ENCODE results near the gene EPPIN. TPM values are rescaled to one million over a fixed set of nuclear protein-coding genes. Genes with fewer than 3 reads are reported as not detected.
"Not testable (repeated sequence)": the region's sequence is repeated elsewhere in the genome, so short reads cannot be mapped to it uniquely, and the experiment has no call there.

Gene EPPIN
- total RNA-seq, 4 donors from 2014 or later: not detected

DNA sequence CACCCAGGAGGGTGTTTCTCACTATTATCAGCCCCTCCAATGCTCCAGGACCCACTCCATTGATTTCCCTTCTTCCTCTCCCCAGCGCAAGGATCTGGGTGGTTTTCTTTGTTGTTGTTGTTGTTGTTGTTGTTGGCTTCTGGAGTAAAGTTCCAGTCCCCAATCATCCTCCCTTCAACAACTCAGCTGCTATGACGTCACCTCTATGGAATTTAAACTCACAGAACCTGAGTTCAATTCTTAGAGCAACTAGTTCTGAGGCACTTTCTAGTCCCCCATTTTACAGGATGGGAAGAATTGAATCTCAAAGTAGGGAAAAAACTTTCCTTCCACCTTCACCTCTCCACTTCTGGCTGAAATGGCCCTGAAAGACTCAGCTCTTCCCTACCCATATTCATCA is 41.6 kb upstream of the EPPIN start:
- no peak overlapping the region for H3K27ac ChIP-seq
- TF ChIP-seq, protein P1, sequence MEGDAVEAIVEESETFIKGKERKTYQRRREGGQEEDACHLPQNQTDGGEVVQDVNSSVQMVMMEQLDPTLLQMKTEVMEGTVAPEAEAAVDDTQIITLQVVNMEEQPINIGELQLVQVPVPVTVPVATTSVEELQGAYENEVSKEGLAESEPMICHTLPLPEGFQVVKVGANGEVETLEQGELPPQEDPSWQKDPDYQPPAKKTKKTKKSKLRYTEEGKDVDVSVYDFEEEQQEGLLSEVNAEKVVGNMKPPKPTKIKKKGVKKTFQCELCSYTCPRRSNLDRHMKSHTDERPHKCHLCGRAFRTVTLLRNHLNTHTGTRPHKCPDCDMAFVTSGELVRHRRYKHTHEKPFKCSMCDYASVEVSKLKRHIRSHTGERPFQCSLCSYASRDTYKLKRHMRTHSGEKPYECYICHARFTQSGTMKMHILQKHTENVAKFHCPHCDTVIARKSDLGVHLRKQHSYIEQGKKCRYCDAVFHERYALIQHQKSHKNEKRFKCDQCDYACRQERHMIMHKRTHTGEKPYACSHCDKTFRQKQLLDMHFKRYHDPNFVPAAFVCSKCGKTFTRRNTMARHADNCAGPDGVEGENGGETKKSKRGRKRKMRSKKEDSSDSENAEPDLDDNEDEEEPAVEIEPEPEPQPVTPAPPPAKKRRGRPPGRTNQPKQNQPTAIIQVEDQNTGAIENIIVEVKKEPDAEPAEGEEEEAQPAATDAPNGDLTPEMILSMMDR (IDR thresholded peaks at IDR 0.05): no peak
- TF ChIP-seq POLR2AphosphoS5 (IDR thresholded peaks at IDR 0.05): no peak
- TF ChIP-seq POLR2A (IDR thresholded peaks at IDR 0.05): no peak
- TF ChIP-seq EP300 (IDR thresholded peaks at IDR 0.05): no peak
- ATAC-seq: no peak
- H3K36me3 ChIP-seq: no peaks in the 10 kb centered on the region
- WGBS, 2 donors (ENCODE audit: low coverage in 1 of 2): 63% methylated on average over 2 of the region's 2 CpGs; no CpG with 5 or more reads in 1 of the 2 donors
- H3K27me3 ChIP-seq: peaks cover 12% of the 10 kb centered on the region
- H3K9me3 ChIP-seq: peaks cover 0 to 10% (median 0%) of the 10 kb centered on the region in 3 donors
- no peak overlapping the region for H3K4me3 ChIP-seq
- no peaks in the 10 kb centered on the region for H3K4me1 ChIP-seq

DNA sequence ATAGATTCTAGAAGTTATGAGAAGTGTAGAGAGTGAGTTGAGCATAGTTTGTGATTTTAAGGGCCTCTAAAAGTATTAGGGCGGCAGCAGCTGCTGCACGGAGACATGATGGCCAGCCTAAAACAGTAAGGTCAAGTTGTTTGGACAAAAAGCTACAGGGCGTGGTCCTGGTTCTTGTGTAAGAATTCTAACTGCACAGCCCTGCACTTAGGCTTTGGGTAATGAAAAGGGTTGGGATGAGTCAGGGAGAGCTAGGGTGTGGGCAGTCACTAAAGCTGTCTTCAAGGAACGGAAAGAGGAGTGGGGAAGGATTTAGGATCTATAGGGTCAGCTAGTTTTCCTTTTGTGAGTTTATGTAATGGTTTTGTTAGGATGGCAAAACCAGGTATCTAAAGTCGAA is 38.8 kb upstream of the EPPIN start:
- not testable (repeated sequence) for H3K4me1 ChIP-seq, ATAC-seq, H3K4me3 ChIP-seq, H3K36me3 ChIP-seq, H3K9me3 ChIP-seq, H3K27ac ChIP-seq
- 67 to 69% methylated on average over 5 of the region's 5 CpGs for WGBS, 2 donors (ENCODE audit: low coverage in 1 of 2)
- H3K27me3 ChIP-seq: peaks cover 11% of the 10 kb centered on the region

DNA sequence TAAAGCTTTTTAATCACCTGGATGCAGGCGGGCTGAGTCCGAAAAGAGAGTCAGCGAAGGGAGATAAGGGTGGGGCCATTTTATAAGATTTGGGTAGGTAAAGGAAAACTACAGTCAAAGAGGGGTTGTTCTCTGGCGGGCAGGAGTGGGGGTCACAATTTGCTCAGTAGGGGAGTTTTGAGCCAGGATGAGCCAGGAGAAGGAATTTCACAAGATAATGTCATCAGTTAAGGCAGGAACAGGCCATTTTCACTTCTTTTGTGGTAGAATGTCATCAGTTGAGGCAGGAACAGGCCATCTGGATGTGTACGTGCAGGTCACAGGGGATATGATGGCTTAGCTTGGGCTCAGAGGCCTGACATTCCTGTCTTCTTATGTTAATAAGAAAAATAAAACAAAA is 37.1 kb upstream of the EPPIN start:
- ATAC-seq, H3K4me3 ChIP-seq, H3K9me3 ChIP-seq, H3K27ac ChIP-seq, H3K4me1 ChIP-seq, H3K36me3 ChIP-seq: not testable (repeated sequence)
- peaks cover 14% of the 10 kb centered on the region for H3K27me3 ChIP-seq
- WGBS, 2 donors (ENCODE audit: low coverage in 1 of 2): 60 to 75% methylated on average over 3 to 5 of the region's 5 CpGs

DNA sequence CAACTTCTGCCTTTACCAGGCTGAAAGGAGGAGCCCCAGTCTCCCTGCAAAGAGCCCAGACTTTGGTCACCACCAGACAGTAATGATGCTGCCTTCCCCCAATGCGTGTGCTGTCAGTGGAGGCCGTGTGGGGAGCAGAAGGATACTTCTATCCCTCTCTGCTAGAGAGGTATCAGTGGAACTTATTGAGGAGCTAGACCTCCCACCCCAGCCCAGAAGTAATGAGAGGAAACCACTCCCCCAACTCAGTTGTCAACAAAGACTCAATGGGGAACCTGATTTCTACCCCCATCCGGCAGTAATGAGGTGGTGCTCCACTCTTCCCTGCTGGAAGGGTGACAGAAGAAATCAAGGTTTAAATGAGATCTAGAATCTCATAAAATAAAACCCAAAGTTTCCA is 36.3 kb upstream of the EPPIN start:
- ATAC-seq: no peak
- Histone ChIP-seq H3K27me3 (peaks cover 16% of the 10 kb centered on the region), H3K27ac (no peak overlapping the region), H3K36me3 (no peaks in the 10 kb centered on the region), H3K4me1 (no peaks in the 10 kb centered on the region), H3K4me3 (no peak overlapping the region), H3K9me3 (no peaks in the 10 kb centered on the region)
- WGBS, 2 donors (ENCODE audit: low coverage in 1 of 2): 48 to 54% methylated on average over 3 of the region's 3 CpGs
- TF ChIP-seq POLR2A (IDR thresholded peaks at IDR 0.05) (no peak), POLR2AphosphoS5 (IDR thresholded peaks at IDR 0.05) (no peak), EP300 (IDR thresholded peaks at IDR 0.05) (no peak)
- TF ChIP-seq, protein P1 (IDR thresholded peaks at IDR 0.05): no peak

DNA sequence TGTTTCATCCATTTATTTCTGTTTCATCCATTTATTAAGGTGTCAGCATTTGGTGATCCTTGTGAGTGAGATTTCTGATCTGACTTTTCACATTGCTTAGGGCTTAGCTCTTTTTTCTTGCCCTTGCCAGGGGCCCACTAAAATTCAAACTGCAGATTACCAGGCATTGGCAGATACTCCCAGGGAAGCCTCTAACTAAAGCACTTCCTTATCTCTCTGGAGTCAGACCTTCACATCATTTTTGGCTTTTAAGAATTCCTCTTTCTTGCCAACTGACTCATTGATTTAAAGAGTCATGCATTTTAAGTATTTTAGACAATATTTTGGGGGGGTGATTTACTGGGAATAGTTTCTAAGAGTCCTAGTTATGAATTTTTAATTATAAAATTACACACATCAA is 34.5 kb upstream of the EPPIN start:
- Histone ChIP-seq H3K4me1 (no peaks in the 10 kb centered on the region), H3K36me3 (no peaks in the 10 kb centered on the region), H3K27ac (no peak overlapping the region), H3K4me3 (no peak overlapping the region), H3K27me3 (peaks cover 16% of the 10 kb centered on the region), H3K9me3 (no peaks in the 10 kb centered on the region)
- ATAC-seq: no peak
- TF ChIP-seq, protein P1 (IDR thresholded peaks at IDR 0.05): no peak
- TF ChIP-seq EP300 (IDR thresholded peaks at IDR 0.05) (no peak), POLR2A (IDR thresholded peaks at IDR 0.05) (no peak), POLR2AphosphoS5 (IDR thresholded peaks at IDR 0.05) (no peak)

DNA sequence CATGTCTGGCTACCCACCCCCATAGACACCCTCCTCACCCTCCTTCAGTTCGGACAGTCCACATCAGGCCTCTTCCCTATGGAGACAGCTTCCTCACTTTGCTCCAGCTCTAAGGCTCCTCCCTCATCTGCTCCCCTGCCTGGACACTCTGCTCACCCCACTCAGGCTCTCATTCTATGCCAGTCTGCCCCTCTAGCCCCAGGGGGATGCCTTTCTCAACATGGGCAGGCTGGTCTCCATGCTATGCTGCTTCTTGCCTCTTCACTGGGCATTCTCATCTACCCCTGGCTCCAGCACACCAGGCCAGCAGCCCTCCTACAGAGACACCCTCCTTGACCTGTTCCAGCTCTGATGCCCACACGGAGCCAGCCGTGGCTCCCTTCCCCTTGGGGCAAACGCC is 32.0 kb upstream of the EPPIN start, which contains the start of gene WFDC8:
WFDC8 (minus strand) TSS at position 101 of the 400 bp plus-strand sequence; CDS start at position 64, 37 bp downstream.
- ATAC-seq: no peak
- H3K27me3 ChIP-seq: peaks cover 12% of the 10 kb centered on the region
- TF ChIP-seq, protein P1 (IDR thresholded peaks at IDR 0.05): no peak
- TF ChIP-seq POLR2A (IDR thresholded peaks at IDR 0.05) (no peak), EP300 (IDR thresholded peaks at IDR 0.05) (no peak), POLR2AphosphoS5 (IDR thresholded peaks at IDR 0.05) (no peak)
- no peaks in the 10 kb centered on the region for H3K9me3 ChIP-seq
- no peak within 1 kb of the TSS for H3K4me3 ChIP-seq
- H3K27ac ChIP-seq: no peak within 1 kb of the TSS
- H3K36me3 ChIP-seq: no peaks in the 10 kb centered on the region
- H3K4me1 ChIP-seq: no peaks in the 10 kb centered on the region
- 62% methylated on average over 1 of the region's 4 CpGs; no CpG with 5 or more reads in 1 of the 2 donors for WGBS, 2 donors (ENCODE audit: low coverage in 1 of 2)
